ELF-1 (cell line): ENCODE measurements around the gene BTG1.
"Not testable (repeated sequence)": the region's sequence is repeated elsewhere in the genome, so short reads cannot be mapped to it uniquely, and the experiment has no call there.

Experiments used
- DNase-seq: peaks from one replicate; pipeline ENCODE4 v3.0.0-alpha.2; 2016; ENCODE audit warnings: low read depth, low spot score

Gene BTG1

DNA sequence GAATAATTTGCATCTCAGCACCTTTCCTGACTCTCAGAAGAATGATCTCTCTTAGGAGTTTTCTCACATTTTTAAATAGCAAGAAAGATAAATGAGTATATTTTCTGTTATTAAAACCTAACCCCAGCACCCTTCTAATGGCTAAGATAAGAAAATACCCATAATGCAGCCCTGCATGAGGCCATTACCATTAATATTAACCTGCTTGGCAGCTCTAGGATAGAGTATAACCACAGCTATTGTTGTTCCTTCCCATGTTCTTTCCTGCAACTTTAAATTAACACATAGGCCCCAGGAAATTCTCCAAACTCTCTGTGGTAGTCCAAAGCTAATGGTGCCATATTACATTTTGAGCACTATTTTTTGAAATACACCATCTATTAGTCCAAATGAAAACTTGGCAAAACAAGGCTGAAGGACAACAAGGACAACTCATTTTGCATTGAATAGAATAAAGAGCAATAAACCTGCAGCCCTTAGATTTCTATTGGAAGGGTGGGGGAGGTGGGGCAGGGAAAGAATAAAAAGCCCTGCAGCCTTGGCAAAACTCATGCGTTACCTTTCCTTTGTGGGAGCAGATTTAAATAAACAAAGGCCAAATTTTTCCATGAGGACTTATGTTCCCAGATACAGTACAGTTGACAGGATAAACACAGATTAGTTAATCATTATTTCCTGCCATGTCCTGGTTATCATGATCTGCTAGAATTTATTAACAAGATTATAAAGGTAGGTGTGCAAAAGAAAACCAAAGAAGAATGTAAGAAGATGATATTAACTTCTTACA, 46.9 kb downstream of the BTG1 start:
- no peak for DNase-seq

GRCh38 chr12:92096346-92097136, 49.1 kb downstream of the BTG1 start:
- DNase-seq = no peak

- DNase-seq = no peak
Measured at GRCh38 chr12:92094751-92095161, 50.9 kb downstream of the BTG1 start.

DNA sequence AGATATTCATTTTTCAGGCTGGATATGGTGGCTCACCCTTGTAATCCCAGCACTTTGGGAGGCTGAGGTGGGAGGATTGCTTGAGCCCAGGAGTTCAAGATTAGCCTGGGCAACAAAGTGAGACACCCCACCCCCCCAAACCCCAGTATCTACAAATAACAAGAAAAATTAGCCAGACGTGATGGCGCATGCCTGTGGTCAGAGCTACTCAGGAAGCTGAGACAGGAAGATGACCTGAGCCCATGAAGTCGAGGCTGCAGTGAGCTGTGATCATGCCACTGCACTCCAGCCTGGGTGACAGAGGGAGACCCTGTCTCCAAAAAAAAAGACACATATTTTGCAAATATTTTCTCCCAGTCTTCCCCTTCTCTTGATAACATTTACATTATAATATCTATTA, 51.3 kb downstream of the BTG1 start:
- DNase-seq = not testable (repeated sequence)
